Liver (tissue), 3 donors: ENCODE results near the gene JAKMIP1.

Source experiments
- ATF3 ChIP-seq: IDR thresholded peaks from 2 replicates; pipeline ENCODE4 v1.6.1; 2016; ENCODE audit warnings: antibody characterized with exemption
- CTCF ChIP-seq: fragments of 150-350 bp; IDR thresholded peaks from 2 replicates; pipeline ENCODE4 v1.5.1; 2017; ENCODE audit warnings: improper control_type of control experiment, low read depth, low read length; ENCODE audit not compliant: missing input control
- EGR1 ChIP-seq, 2 donors: IDR thresholded peaks; 2 replicates each; pipeline ENCODE4 v1.6.1; 2016 to 2018; ENCODE audit warnings: antibody characterized with exemption in 2 of 2, low read depth in 2 of 2
- FOXA1 ChIP-seq: IDR thresholded peaks from 2 replicates; pipeline ENCODE4 v1.6.1; 2016; ENCODE audit warnings: antibody characterized with exemption
- GABPA ChIP-seq, 2 donors: IDR thresholded peaks in 1 of 2; conservative IDR thresholded peaks in 1 of 2; 2 replicates each; pipeline ENCODE4 v1.6.1; 2016; ENCODE audit warnings: antibody characterized with exemption in 2 of 2, mild to moderate bottlenecking in 1 of 2, moderate library complexity in 1 of 2
- HNF4A ChIP-seq, 2 donors: conservative IDR thresholded peaks; 2 replicates each; pipeline ENCODE4 v1.6.1; 2016; ENCODE audit warnings: antibody characterized with exemption in 2 of 2, mild to moderate bottlenecking in 2 of 2
- HNF4G ChIP-seq: IDR thresholded peaks from 2 replicates; pipeline ENCODE4 v1.6.1; 2016; ENCODE audit warnings: antibody characterized with exemption
- JUND ChIP-seq, 2 donors: IDR thresholded peaks; 2 replicates each; pipeline ENCODE4 v1.6.1; 2016; ENCODE audit warnings: antibody characterized with exemption in 2 of 2
- MAX ChIP-seq: IDR thresholded peaks from 2 replicates; pipeline ENCODE4 v1.6.1; 2016; ENCODE audit warnings: antibody characterized with exemption
- RAD21 ChIP-seq, 2 donors: IDR thresholded peaks; 2 replicates each; pipeline ENCODE4 v1.6.1; 2016; ENCODE audit warnings: antibody characterized with exemption in 2 of 2, mild to moderate bottlenecking in 2 of 2
- REST ChIP-seq: IDR thresholded peaks from 2 replicates; pipeline ENCODE4 v1.6.1; 2016; ENCODE audit warnings: antibody characterized with exemption, mild to moderate bottlenecking
- SP1 ChIP-seq: IDR thresholded peaks from 2 replicates; pipeline ENCODE4 v1.6.1; 2018; ENCODE audit warnings: antibody characterized with exemption, mild to moderate bottlenecking
- TAF1 ChIP-seq: conservative IDR thresholded peaks from 2 replicates; pipeline ENCODE4 v1.6.1; 2016; ENCODE audit warnings: antibody characterized with exemption, mild to moderate bottlenecking
- YY1 ChIP-seq: IDR thresholded peaks from 2 replicates; pipeline ENCODE4 v1.6.1; 2016; ENCODE audit warnings: antibody characterized with exemption, mild to moderate bottlenecking
- donor health status: healthy.
- donor health status: healthy.

- TF ChIP-seq HNF4A (conservative IDR thresholded peaks at IDR 0.05) (no peak), YY1 (no peak), REST (no peak), CTCF (no peak), SP1 (no peak), MAX (no peak), ATF3 (no peak), GABPA (IDR thresholded peaks at IDR 0.05 in 1 of 2, conservative IDR thresholded peaks at IDR 0.05 in 1 of 2) (no peak), JUND (IDR thresholded peaks at IDR 0.05) (no peak), TAF1 (no peak), EGR1 (IDR thresholded peaks at IDR 0.05; ENCODE audit: low read depth in 2 of 2) (no peak), RAD21 (IDR thresholded peaks at IDR 0.05) (no peak), HNF4G (no peak), FOXA1 (no peak)
Measured at GRCh38 chr4:6191448-6192130, 8.8 kb downstream of the JAKMIP1 start.
